Lung (tissue), 12 donors: ENCODE data around the gene RAET1G. TPM values are rescaled to one million over a fixed set of nuclear protein-coding genes. Genes with fewer than 3 reads are reported as not detected.

Experiments used
- ATAC-seq: fragments of 200-7000 bp; cut with Tn5 transposase; one replicate; pipeline ENCODE4 v1.9.1; 2020; ENCODE audit warnings: moderate number of reproducible peaks; ENCODE audit not compliant: insufficient read depth, low FRiP score
- DNase-seq, 3 donors: peaks; one replicate each; pipeline ENCODE4 v3.0.0-alpha.2; 2013 to 2017
- H3K27ac ChIP-seq, 2 donors: one replicate each; pipeline ENCODE4 v1.5.1; 2013; ENCODE audit warnings: mild to moderate bottlenecking in 2 of 2, moderate library complexity in 2 of 2, control low read depth in 1 of 2, inconsistent platforms in 1 of 2, low read depth in 1 of 2, low read length in 1 of 2
- H3K27me3 ChIP-seq, 3 donors: one replicate each; pipeline ENCODE4 v1.5.1; 2013; ENCODE audit warnings: low read length in 2 of 3; ENCODE audit not compliant: control insufficient read depth in 3 of 3, insufficient read depth in 3 of 3
- H3K36me3 ChIP-seq, 4 donors: one replicate each; pipeline ENCODE4 v1.5.1; 2013; ENCODE audit warnings: low read length in 4 of 4, mild to moderate bottlenecking in 1 of 4, moderate library complexity in 1 of 4; ENCODE audit not compliant: control insufficient read depth in 4 of 4, insufficient read depth in 4 of 4
- H3K4me1 ChIP-seq, 5 donors: one replicate each; pipeline ENCODE4 v1.5.1; 2013; ENCODE audit warnings: low read length in 5 of 5, mild to moderate bottlenecking in 2 of 5, moderate library complexity in 1 of 5; ENCODE audit not compliant: control insufficient read depth in 5 of 5, insufficient read depth in 5 of 5
- H3K4me3 ChIP-seq: one replicate; pipeline ENCODE4 v1.5.1; 2013; ENCODE audit warnings: mild to moderate bottlenecking, control low read depth, moderate library complexity
- H3K9ac ChIP-seq, 2 donors: one replicate each; pipeline ENCODE4 v1.5.1; 2013; ENCODE audit warnings: low read length in 2 of 2, control low read depth in 1 of 2; ENCODE audit not compliant: insufficient read depth in 1 of 2
- H3K9me3 ChIP-seq, 4 donors: one replicate each; pipeline ENCODE4 v1.5.1; 2013; ENCODE audit warnings: low read length in 3 of 4, mild to moderate bottlenecking in 1 of 4, moderate library complexity in 1 of 4; ENCODE audit not compliant: control insufficient read depth in 4 of 4, insufficient read depth in 3 of 4
- WGBS, 2 donors: extraction: QIAGEN DNeasy Blood & Tissue Kit; methylation state at CpG; one replicate each; pipeline ENCODE4 v1.1.7; 2013; 5-methylcytosine and 5-hydroxymethylcytosine counted together
- polyA plus RNA-seq, 2 donors: library from polyadenylated mRNA; stranded (reverse); fragments of 200-250 nt; gene quantifications; one replicate each; pipeline ENCODE4 v1.2.1, GENCODE V29; 2013
- total RNA-seq, 2 donors: library from RNA; depleted of rRNA in 1 of 2; stranded (reverse); fragments of >200 nt in 1 of 2; gene quantifications; one replicate each; pipeline ENCODE4 v1.2.1, GENCODE V29; 2014 to 2021
- TF ChIP-seq, protein P1 (sequence below): IDR thresholded peaks from 2 replicates; pipeline ENCODE4 v1.5.1; 2012; ENCODE audit warnings: mild to moderate bottlenecking; ENCODE audit errors: control extremely low read depth, extremely low read depth
- donor health status: control.
- donor health status: control.
- donor health status: Bipolar disorder and iron deficiency.
- donor health status: healthy.
- donor health status: DM: yes; HTN: yes; CAD: no.

The RAET1G gene
- total and polyA plus RNA-seq, 4 donors: 0.32 to 1.8 (median 0.99) TPM

DNA sequence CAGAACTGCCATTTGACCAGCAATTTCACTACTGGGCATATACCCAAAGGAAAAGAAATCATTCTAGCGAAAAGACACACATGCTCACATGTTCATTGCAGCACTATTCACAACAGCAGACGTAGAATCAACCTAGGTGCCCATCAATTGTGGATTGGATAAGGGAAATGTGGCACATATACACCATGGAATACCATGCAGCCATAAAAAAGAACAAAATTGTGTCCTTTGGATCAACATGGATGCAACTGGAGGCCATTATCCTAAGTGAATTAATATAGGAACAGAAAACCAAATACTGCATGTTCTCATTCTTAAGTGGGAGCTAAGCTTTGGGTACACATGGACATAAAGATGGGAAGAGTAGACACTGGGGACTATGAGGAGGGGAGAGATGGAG, 41.1 kb downstream of the RAET1G start:
- no peaks in the 10 kb centered on the region for H3K36me3 ChIP-seq
- no peaks in the 10 kb centered on the region for H3K9me3 ChIP-seq
- WGBS, 2 donors: 93 to 97% methylated on average over 2 of the region's 2 CpGs
- TF ChIP-seq, protein P1, sequence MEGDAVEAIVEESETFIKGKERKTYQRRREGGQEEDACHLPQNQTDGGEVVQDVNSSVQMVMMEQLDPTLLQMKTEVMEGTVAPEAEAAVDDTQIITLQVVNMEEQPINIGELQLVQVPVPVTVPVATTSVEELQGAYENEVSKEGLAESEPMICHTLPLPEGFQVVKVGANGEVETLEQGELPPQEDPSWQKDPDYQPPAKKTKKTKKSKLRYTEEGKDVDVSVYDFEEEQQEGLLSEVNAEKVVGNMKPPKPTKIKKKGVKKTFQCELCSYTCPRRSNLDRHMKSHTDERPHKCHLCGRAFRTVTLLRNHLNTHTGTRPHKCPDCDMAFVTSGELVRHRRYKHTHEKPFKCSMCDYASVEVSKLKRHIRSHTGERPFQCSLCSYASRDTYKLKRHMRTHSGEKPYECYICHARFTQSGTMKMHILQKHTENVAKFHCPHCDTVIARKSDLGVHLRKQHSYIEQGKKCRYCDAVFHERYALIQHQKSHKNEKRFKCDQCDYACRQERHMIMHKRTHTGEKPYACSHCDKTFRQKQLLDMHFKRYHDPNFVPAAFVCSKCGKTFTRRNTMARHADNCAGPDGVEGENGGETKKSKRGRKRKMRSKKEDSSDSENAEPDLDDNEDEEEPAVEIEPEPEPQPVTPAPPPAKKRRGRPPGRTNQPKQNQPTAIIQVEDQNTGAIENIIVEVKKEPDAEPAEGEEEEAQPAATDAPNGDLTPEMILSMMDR: no peak
- DNase-seq (no peak), ATAC-seq (no peak)
- H3K9ac ChIP-seq: no peak overlapping the region
- H3K4me1 ChIP-seq: peaks cover 0 to 8% (median 0%) of the 10 kb centered on the region in 5 donors
- no peaks in the 10 kb centered on the region for H3K27me3 ChIP-seq
- H3K27ac ChIP-seq: no peak overlapping the region
- H3K4me3 ChIP-seq: no peak overlapping the region

DNA sequence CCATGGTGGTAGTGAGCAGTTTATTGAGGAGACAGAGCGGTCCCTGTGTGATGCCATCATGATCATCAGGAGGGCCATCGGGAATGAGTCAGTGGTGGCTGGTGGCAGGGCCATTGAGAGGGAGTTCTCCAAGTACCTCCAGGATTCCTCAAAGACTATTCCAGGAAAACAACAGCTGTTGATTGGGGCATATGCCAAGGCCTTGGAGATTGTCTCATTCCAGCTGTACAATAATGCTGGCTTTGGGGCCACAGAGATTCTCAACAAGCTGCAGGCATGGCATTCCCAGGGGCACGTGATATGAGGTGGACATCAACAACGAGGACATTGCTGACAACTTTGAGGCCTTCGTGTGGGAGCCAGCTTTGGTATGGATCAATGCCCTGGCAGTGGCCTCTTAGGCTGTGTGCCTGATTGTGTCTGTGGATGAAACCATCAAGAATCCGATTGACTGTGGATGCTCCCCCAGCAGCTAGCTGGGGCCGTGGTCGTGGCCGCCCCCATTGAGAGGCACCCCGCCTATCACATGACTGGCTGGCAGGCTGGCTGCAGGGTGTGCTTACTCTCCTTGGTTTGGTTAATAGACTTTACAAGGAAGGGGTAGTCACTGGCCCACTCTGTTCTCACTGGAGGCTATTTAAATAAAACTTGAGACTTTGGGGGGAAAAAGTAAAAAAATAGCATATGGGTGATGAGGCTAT, 41.7 kb downstream of the RAET1G start:
- Histone ChIP-seq H3K9me3 (no peaks in the 10 kb centered on the region), H3K36me3 (no peaks in the 10 kb centered on the region), H3K27ac (no peak overlapping the region), H3K9ac (no peak overlapping the region), H3K4me1 (peaks cover 0 to 8% (median 0%) of the 10 kb centered on the region in 5 donors), H3K4me3 (no peak overlapping the region), H3K27me3 (no peaks in the 10 kb centered on the region)
- DNase-seq (no peak), ATAC-seq (no peak)
- TF ChIP-seq, protein P1: no peak
- 89 to 96% methylated on average over 10 of the region's 10 CpGs for WGBS, 2 donors

DNA sequence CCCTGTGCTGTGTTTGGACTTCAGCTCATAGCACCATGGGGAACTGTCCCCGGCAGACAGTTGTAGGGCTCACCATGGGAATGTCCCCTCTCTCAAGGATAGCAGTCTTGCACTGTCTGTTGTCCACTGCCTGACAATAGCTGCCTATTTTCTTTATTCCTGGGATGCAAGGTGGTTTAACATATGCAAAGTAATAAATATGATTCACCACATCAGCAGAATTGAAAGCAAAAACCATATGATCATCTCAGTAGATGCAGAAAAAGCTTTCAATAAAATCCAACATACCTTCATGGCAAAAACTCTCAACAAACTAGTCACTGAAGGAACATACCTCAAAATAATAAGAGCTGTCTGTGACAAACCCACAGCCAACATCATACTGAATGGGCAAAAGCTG, 45.3 kb downstream of the RAET1G start:
- ATAC-seq: no peak
- Histone ChIP-seq H3K27ac (no peak overlapping the region), H3K9me3 (no peaks in the 10 kb centered on the region), H3K36me3 (no peaks in the 10 kb centered on the region), H3K4me3 (no peak overlapping the region), H3K4me1 (no peaks in the 10 kb centered on the region), H3K9ac (no peak overlapping the region), H3K27me3 (no peaks in the 10 kb centered on the region)
- TF ChIP-seq, protein P1: no peak
- no peak for DNase-seq
- 93 to 95% methylated on average over 1 of the region's 1 CpG for WGBS, 2 donors
